ENCODE data around the gene KREMEN1.

DNA sequence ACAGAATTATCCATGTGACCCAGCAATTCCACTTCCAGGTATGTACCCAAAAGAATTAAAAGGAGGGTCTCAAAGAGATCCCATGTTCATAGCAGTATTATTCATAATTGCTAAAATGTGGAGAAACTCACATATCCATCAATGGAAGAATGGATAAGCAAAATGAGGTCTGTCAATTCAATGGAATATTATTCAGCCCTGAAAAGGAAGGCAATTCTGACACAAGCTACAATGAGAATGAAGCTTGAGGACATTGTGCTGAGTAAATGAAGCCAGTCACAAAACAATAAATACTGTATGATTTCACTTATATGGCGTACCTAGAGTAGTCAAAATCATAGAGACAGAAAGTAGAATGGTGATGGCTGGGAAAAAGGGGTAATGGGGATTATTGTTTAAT, 113.5 kb downstream of the KREMEN1 start:
- TF ChIP-seq, protein P1, sequence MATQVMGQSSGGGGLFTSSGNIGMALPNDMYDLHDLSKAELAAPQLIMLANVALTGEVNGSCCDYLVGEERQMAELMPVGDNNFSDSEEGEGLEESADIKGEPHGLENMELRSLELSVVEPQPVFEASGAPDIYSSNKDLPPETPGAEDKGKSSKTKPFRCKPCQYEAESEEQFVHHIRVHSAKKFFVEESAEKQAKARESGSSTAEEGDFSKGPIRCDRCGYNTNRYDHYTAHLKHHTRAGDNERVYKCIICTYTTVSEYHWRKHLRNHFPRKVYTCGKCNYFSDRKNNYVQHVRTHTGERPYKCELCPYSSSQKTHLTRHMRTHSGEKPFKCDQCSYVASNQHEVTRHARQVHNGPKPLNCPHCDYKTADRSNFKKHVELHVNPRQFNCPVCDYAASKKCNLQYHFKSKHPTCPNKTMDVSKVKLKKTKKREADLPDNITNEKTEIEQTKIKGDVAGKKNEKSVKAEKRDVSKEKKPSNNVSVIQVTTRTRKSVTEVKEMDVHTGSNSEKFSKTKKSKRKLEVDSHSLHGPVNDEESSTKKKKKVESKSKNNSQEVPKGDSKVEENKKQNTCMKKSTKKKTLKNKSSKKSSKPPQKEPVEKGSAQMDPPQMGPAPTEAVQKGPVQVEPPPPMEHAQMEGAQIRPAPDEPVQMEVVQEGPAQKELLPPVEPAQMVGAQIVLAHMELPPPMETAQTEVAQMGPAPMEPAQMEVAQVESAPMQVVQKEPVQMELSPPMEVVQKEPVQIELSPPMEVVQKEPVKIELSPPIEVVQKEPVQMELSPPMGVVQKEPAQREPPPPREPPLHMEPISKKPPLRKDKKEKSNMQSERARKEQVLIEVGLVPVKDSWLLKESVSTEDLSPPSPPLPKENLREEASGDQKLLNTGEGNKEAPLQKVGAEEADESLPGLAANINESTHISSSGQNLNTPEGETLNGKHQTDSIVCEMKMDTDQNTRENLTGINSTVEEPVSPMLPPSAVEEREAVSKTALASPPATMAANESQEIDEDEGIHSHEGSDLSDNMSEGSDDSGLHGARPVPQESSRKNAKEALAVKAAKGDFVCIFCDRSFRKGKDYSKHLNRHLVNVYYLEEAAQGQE (IDR thresholded peaks at IDR 0.05; ENCODE audit: insufficient read depth in 1 of 2, low read depth in 2 of 2, low read length in 1 of 2), result no peak
- no peak for TF ChIP-seq CTCF (IDR thresholded peaks at IDR 0.05)
- no peak for TF ChIP-seq SIN3A (IDR thresholded peaks at IDR 0.05; ENCODE audit: borderline replicate concordance, insufficient read depth, low read depth, low read length)
